ENCODE results near the gene UBQLN1.

- TF ChIP-seq CTCF (IDR thresholded peaks at IDR 0.05) (no peak), POLR2A (IDR thresholded peaks at IDR 0.05) (no peak)
Measured at GRCh38 chr9:83655433-83655832, 52.3 kb downstream of the UBQLN1 start.
